Measurements from ENCODE around the gene DAO.
A peak's percentile ranks its signal among the peaks of the same experiment; 100 is the strongest.

The DAO gene

DNA sequence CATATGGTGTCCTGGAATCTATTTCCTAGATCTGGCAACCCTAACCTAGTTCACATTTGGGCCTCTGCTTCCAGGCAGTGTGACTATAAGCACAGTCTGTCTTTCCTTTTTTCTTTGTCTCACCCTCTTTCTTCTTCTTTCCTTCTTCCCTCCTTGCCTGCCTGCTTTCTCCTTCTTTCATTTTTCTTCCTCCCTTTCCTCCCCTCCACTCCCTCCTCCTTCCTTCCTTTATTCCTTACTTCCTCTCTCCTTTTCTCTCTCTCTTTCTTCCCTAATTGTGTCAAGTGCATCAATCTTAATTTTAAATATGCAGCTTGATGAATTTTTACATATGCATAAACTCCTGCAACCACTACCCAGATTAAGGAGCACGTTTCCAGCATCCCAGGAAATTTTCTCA, 4.6 kb upstream of the DAO start:
- in situ Hi-C loops (cut with MboI; ENCODE audit: low sequenced_read_pairs, unreplicated experiment): loop anchor here (25.0 kb wide), 1 partner anchor 212 kb away; the partner anchor contains the start of genes ALKBH2 and UNG
- TF ChIP-seq, protein P1, sequence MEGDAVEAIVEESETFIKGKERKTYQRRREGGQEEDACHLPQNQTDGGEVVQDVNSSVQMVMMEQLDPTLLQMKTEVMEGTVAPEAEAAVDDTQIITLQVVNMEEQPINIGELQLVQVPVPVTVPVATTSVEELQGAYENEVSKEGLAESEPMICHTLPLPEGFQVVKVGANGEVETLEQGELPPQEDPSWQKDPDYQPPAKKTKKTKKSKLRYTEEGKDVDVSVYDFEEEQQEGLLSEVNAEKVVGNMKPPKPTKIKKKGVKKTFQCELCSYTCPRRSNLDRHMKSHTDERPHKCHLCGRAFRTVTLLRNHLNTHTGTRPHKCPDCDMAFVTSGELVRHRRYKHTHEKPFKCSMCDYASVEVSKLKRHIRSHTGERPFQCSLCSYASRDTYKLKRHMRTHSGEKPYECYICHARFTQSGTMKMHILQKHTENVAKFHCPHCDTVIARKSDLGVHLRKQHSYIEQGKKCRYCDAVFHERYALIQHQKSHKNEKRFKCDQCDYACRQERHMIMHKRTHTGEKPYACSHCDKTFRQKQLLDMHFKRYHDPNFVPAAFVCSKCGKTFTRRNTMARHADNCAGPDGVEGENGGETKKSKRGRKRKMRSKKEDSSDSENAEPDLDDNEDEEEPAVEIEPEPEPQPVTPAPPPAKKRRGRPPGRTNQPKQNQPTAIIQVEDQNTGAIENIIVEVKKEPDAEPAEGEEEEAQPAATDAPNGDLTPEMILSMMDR (IDR thresholded peaks at IDR 0.05; ENCODE audit: borderline replicate concordance, control extremely low read depth, extremely low read depth, insufficient read depth, missing control alignments): no peak
- DNase-seq (ENCODE audit: low spot score): no peak

DNA sequence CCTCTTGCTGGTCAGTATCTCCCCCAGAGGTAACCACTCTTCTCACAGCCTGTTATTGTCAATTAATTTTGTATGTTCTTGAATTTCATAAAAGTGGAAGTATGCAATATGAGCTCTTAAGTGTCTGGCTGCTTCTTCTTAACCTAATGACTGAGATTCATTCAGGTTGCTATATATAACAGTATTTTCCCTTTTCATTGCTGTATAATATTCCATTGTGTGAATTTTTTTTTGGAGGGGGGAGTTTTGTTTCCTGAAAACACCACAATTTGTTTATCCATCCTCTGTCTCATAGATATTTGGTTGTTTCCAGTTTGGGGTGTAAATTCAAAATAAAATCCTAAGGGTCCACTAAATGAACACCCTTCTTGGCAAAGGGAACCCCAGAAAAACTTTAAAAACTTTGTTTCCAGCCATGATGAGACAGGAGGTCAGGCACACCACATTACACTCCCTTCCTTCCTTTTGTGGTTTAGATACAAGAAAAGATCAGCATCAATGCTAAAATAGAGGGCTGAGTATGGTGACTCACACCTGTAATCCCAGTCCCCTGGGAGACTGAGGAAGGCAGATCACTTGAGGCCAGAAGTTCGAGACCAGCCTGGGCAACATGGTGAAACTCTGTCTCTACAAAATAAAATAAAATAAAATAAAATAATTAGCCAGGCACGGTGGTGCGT, 4.1 kb upstream of the DAO start:
- TF ChIP-seq, protein P1 (IDR thresholded peaks at IDR 0.05; ENCODE audit: borderline replicate concordance, control extremely low read depth, extremely low read depth, insufficient read depth, missing control alignments): no peak
- no peak for DNase-seq (ENCODE audit: low spot score)
- in situ Hi-C loops (cut with MboI; ENCODE audit: low sequenced_read_pairs, unreplicated experiment): loop anchor here (25.0 kb wide), 1 partner anchor 211 kb away; the partner anchor contains the start of genes ALKBH2 and UNG

DNA sequence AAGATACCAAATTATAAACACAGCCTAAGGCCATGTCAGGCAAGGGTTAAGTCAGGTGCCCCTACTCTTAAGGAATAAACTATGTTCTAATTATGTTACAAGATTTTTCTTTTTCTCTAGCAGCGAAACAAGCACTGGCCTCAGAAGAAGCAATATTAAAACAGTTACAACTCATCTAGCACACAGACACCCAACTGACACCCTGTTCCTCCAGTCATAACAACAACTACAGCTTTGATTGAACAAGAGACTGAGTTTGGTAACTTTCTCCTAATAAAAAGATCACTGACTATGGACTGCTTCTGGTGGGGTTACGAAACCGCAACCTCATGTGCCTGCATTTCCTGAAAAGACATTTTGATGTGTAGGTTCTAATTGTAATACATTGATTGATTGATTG, 3.3 kb upstream of the DAO start:
- TF ChIP-seq, protein P1 (IDR thresholded peaks at IDR 0.05; ENCODE audit: borderline replicate concordance, control extremely low read depth, extremely low read depth, insufficient read depth, missing control alignments): no peak
- no peak for DNase-seq (ENCODE audit: low spot score)
- in situ Hi-C loops (cut with MboI; ENCODE audit: low sequenced_read_pairs, unreplicated experiment): loop anchor here (25.0 kb wide), 1 partner anchor 211 kb away; the partner anchor contains the start of genes ALKBH2 and UNG

DNA sequence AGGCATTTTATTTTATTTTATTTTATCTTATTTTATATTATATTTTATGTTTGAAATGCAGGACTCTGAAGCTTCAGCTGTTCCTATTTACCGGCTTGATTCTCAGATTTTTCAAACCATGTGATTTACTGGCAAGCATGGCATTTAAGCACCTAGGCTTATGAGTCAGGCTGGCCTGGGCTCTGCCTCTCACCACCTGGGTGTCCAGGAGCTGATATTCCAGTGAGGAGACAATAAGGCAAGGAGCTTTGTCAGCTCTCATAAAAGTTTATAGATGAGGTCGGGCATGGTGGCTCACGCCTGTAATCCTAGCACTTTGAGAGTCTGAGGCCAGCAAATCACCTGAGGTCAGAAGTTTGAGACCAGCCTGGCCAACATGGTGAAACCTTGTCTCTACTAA, 2.1 kb downstream of the DAO start:
- TF ChIP-seq, protein P1 (IDR thresholded peaks at IDR 0.05; ENCODE audit: borderline replicate concordance, control extremely low read depth, extremely low read depth, insufficient read depth, missing control alignments): no peak
- DNase-seq (ENCODE audit: low spot score): no peak
- in situ Hi-C loops (cut with MboI; ENCODE audit: low sequenced_read_pairs, unreplicated experiment): loop anchor here (25.0 kb wide), 1 partner anchor 205 kb away; the partner anchor contains the start of genes ALKBH2 and UNG

DNA sequence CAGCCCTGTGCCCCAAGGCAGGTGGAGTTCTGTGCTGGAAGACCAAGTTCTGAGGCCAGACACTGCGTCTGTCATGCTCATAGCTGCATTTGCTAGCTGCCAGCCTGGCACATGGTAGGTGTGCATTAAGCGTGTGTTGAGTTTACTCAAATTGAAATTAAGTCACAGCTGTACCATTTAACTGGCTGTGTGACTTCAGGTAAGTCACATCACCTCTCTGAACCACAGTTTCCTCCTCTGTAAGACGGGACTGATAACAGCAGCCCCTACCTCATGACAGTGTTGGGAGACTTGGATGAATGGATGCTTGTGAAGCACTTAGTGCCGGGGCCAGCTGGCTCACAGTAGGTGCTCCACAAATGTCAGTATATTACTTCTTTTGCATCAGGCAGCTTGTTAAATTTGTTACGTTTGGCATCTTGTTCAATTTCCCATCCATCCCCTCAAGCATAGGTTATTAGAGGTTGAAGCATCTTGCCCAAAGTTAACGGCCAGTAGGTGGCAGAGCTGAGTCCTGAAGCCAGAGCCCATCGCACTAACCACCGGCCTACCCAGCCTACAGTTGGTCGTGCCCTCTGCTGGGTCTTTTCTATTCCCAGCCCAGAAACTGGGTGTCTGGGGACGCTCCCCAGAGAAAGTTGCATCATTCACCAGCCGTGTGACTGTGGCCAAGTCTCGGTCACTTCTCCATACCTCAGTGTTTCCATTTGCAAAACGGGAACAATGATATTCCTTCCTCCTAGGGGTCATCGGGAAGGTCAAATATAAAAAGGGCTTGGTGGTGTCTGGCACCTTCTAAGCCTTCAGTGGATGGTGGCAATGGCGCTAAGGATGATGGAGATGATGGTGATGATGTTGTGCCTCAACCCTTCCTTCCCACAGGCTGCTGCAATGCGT, 4.5 kb downstream of the DAO start:
- TF ChIP-seq, protein P1 (IDR thresholded peaks at IDR 0.05; ENCODE audit: borderline replicate concordance, control extremely low read depth, extremely low read depth, insufficient read depth, missing control alignments): peak; percentile 70
- in situ Hi-C loops (cut with MboI; ENCODE audit: low sequenced_read_pairs, unreplicated experiment): loop anchor here (25.0 kb wide), 1 partner anchor 203 kb away; the partner anchor contains the start of genes ALKBH2 and UNG

DNA sequence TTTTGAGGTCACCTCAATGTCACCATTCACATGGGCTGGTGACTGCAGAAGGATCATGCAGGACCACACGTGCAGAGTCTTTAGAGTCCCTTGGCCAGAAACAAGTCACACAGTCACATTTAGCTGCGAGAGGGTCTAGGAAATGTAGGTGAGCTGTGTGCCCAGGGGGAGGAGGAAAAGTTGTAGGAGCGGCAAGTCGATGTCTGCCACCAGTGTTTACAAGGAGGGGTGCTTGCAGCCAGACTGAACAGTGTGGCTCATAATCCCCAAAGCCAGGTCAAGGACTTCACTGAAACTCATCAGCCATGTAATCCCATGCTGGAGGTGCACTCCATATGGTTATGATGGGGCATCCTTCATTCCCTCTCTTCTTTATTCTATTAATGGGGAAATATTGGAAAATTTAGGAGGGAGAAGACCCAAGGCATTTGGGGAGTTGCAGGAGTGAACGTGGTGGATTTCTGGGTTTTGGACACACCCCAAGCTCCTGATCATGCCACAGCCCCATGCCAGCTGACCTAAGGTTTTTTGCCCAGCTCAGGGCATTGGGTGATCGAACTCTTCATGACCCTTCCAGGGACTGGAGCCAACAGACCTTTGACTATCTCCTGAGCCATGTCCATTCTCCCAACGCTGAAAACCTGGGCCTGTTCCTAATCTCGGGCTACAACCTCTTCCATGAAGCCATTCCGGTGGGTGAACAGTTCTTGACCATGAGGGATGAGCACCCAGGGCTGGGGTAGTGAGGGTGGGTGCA, 7.2 kb downstream of the DAO start:
- in situ Hi-C loops (cut with MboI; ENCODE audit: low sequenced_read_pairs, unreplicated experiment): loop anchor here (25.0 kb wide), 1 partner anchor 200 kb away; the partner anchor contains the start of genes ALKBH2 and UNG
- DNase-seq (ENCODE audit: low spot score): no peak
- TF ChIP-seq, protein P1 (IDR thresholded peaks at IDR 0.05; ENCODE audit: borderline replicate concordance, control extremely low read depth, extremely low read depth, insufficient read depth, missing control alignments): no peak

More for the DNA sequence above, 4.5 kb downstream of the DAO start:
- peak; percentile 76 for DNase-seq (ENCODE audit: low spot score)
